Measurements from ENCODE around the gene STK32B. TPM values are rescaled to one million over a fixed set of nuclear protein-coding genes. Genes with fewer than 3 reads are reported as not detected.

The STK32B gene
- total and polyA plus RNA-seq, 7 experiments from 2014 or later, result 1.7 TPM; not detected in 6

GRCh38 chr4:5355846-5356245 is 304.6 kb downstream of the STK32B start:
- ChIA-PET CTCF (no interaction called here), POLR2A (no interaction called here)
- intact Hi-C loops (cut with micrococcal nuclease), result no loop called here
- no peaks in the 10 kb centered on the region for H3K27me3 ChIP-seq (ENCODE audit: control insufficient read depth in 2 of 2, insufficient read depth in 2 of 2, low read length in 2 of 2)
- H3K36me3 ChIP-seq (ENCODE audit: control insufficient read depth in 2 of 3, insufficient read depth in 3 of 3, low read length in 3 of 3), result no peaks in the 10 kb centered on the region
- no peak for DNase-seq
- ATAC-seq, result no peak
- Mint-ChIP-seq H3K36me3 (no peaks in the 10 kb centered on the region), H3K4me1 (no peaks in the 10 kb centered on the region), H3K27ac (no peak overlapping the region), H3K4me3 (no peak overlapping the region), H3K9me3 (peaks cover 0 to 13% (median 0%) of the 10 kb centered on the region in 11 donors), H3K27me3 (peaks cover 0 to 7% (median 0%) of the 10 kb centered on the region in 5 donors)
- no peaks in the 10 kb centered on the region for H3K9me3 ChIP-seq (ENCODE audit: control insufficient read depth in 2 of 3, low read length in 3 of 3)
- H3K4me3 ChIP-seq (ENCODE audit: low read length), result no peak overlapping the region
- H3K4me1 ChIP-seq (ENCODE audit: control insufficient read depth in 2 of 2, insufficient read depth in 2 of 2, low read length in 2 of 2), result no peaks in the 10 kb centered on the region
- H3K27ac ChIP-seq (ENCODE audit: low read depth, low read length), result no peak overlapping the region

DNA sequence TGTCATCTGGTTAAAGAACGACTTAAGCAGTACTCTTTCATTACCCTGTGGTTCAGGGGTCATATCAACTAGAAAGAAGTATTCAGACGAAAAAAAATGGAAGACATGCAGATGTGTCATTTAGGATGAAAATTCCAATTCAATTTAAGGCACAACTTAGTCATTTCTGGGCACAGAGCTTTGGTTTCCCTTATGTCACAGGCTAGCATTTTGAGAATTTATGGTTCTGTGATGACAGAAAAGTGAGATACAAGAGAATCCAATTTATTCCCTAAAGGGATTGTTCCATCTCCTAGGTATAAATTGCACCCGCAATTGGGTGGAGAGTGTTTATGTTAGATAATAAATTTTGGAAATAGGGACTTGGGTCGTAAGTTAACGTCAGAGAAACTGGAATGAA is 306.6 kb downstream of the STK32B start:
- ChIA-PET CTCF (no interaction called here), POLR2A (no interaction called here)
- Histone ChIP-seq H3K4me3 (ENCODE audit: low read length) (no peak overlapping the region), H3K9me3 (ENCODE audit: control insufficient read depth in 2 of 3, low read length in 3 of 3) (no peaks in the 10 kb centered on the region), H3K36me3 (ENCODE audit: control insufficient read depth in 2 of 3, insufficient read depth in 3 of 3, low read length in 3 of 3) (no peaks in the 10 kb centered on the region), H3K4me1 (ENCODE audit: control insufficient read depth in 2 of 2, insufficient read depth in 2 of 2, low read length in 2 of 2) (no peaks in the 10 kb centered on the region), H3K27me3 (ENCODE audit: control insufficient read depth in 2 of 2, insufficient read depth in 2 of 2, low read length in 2 of 2) (no peaks in the 10 kb centered on the region), H3K27ac (ENCODE audit: low read depth, low read length) (no peak overlapping the region)
- no peaks in the 10 kb centered on the region for H3K27me3 Mint-ChIP-seq
- intact Hi-C loops (cut with micrococcal nuclease), result no loop called here
- ATAC-seq (no peak), DNase-seq (no peak)
- no peaks in the 10 kb centered on the region for H3K4me1 Mint-ChIP-seq
- no peak overlapping the region for H3K4me3 Mint-ChIP-seq
- H3K27ac Mint-ChIP-seq, result no peak overlapping the region
- no peaks in the 10 kb centered on the region for H3K36me3 Mint-ChIP-seq
- H3K9me3 Mint-ChIP-seq, result peaks cover 0 to 12% (median 0%) of the 10 kb centered on the region in 11 donors

- Histone ChIP-seq H3K4me1 (ENCODE audit: control insufficient read depth in 2 of 2, insufficient read depth in 2 of 2, low read length in 2 of 2) (no peaks in the 10 kb centered on the region), H3K27ac (ENCODE audit: low read depth, low read length) (no peak overlapping the region), H3K9me3 (ENCODE audit: control insufficient read depth in 2 of 3, low read length in 3 of 3) (no peaks in the 10 kb centered on the region), H3K27me3 (ENCODE audit: control insufficient read depth in 2 of 2, insufficient read depth in 2 of 2, low read length in 2 of 2) (no peaks in the 10 kb centered on the region), H3K36me3 (ENCODE audit: control insufficient read depth in 2 of 3, insufficient read depth in 3 of 3, low read length in 3 of 3) (no peaks in the 10 kb centered on the region), H3K4me3 (ENCODE audit: low read length) (no peak overlapping the region)
- ChIA-PET POLR2A (no interaction called here), CTCF (no interaction called here)
- ATAC-seq, result no peak
- Mint-ChIP-seq H3K36me3 (no peaks in the 10 kb centered on the region), H3K9me3 (peaks cover 0 to 8% (median 2%) of the 10 kb centered on the region in 11 donors), H3K27me3 (peaks cover 0 to 4% (median 0%) of the 10 kb centered on the region in 5 donors), H3K4me1 (peaks cover 0 to 1% (median 0%) of the 10 kb centered on the region in 7 donors), H3K4me3 (no peak overlapping the region), H3K27ac (no peak overlapping the region)
- intact Hi-C loops (cut with micrococcal nuclease), result loop anchor here in 1 of 2 donors (10.0 kb wide), 1 partner anchor 623 kb away; no protein-coding TSS in a partner anchor
- DNase-seq, result no peak
Measured at GRCh38 chr4:5361968-5362367, 310.7 kb downstream of the STK32B start.

DNA sequence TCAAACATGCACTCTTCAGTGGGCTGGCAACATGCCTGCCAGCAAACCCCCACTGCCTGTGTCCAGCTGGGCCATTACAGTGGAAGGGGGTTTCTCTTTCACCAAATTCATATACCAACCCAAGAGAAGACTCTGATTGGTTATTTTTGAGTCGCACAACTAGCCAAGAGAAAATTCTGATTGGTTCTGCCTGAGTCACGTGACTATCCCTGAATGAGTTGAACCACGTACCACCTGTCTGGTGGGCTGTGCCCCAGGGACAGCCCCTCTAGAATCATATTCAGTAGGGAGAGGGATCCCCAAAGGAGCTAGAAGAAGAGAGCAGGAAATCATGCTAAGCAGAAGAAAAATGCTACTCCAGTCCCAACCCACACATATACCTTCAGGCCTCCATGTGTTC is 313.1 kb downstream of the STK32B start:
- intact Hi-C loops (cut with micrococcal nuclease), result loop anchor here in 1 of 2 donors (10.0 kb wide), 1 partner anchor 620 kb away; no protein-coding TSS in a partner anchor
- Histone ChIP-seq H3K36me3 (ENCODE audit: control insufficient read depth in 2 of 3, insufficient read depth in 3 of 3, low read length in 3 of 3) (no peaks in the 10 kb centered on the region), H3K27me3 (ENCODE audit: control insufficient read depth in 2 of 2, insufficient read depth in 2 of 2, low read length in 2 of 2) (no peaks in the 10 kb centered on the region), H3K4me3 (ENCODE audit: low read length) (no peak overlapping the region), H3K4me1 (ENCODE audit: control insufficient read depth in 2 of 2, insufficient read depth in 2 of 2, low read length in 2 of 2) (no peaks in the 10 kb centered on the region), H3K9me3 (ENCODE audit: control insufficient read depth in 2 of 3, low read length in 3 of 3) (no peaks in the 10 kb centered on the region), H3K27ac (ENCODE audit: low read depth, low read length) (no peak overlapping the region)
- Mint-ChIP-seq H3K27me3 (peaks cover 0 to 4% (median 0%) of the 10 kb centered on the region in 5 donors), H3K4me3 (no peak overlapping the region), H3K9me3 (peaks cover 0 to 10% (median 2%) of the 10 kb centered on the region in 11 donors), H3K4me1 (peaks cover 0 to 1% (median 0%) of the 10 kb centered on the region in 7 donors), H3K36me3 (no peaks in the 10 kb centered on the region), H3K27ac (no peak overlapping the region)
- DNase-seq (no peak), ATAC-seq (no peak)
- CTCF ChIA-PET, result no interaction called here
- POLR2A ChIA-PET, result no interaction called here

DNA sequence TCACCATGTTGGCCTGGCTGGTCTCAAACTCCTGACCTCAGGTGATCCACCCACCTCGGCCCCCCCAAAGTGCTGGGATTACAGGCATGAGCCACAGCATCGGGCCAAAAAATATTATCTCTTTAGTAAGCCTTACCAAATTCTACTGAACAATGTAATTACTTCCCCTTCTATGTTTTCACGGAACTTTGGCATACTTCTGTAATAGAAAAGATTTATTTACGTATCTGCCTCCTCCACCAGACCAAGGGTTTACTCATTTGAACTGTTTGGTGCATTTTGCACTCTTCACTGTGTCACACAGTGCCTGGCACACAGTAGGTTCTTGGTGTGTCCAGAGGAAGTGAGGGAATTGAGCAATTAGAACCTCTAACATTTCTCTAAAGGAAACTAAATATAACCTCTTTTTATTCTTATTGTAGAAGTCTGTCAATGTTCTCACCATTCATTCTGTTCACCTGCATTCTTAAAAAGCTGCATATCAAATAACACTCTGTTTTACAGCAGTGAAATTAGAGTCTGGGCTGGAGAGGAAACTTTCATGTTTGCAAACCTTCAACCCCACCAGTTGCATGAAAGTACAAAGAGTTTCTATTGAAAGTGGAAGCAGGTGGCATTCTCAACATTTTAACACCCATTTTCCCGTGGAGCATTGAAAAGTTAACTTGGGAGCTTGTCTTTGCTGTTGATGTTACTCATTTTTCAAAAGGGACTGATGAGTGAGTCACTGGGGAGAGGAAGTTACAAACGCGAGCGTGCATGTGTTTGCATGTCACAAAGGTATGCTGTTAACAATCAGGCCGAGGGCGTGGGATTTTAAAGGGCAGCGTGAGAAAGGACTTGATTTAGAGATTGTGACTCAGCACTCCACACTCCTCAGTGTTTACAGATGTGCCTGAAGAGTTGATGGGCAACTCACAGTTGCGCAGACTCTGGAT is 314.1 kb downstream of the STK32B start:
- H3K36me3 ChIP-seq (ENCODE audit: control insufficient read depth in 2 of 3, insufficient read depth in 3 of 3, low read length in 3 of 3), result no peaks in the 10 kb centered on the region
- H3K27me3 ChIP-seq (ENCODE audit: control insufficient read depth in 2 of 2, insufficient read depth in 2 of 2, low read length in 2 of 2), result no peaks in the 10 kb centered on the region
- no peak overlapping the region for H3K27ac Mint-ChIP-seq
- H3K36me3 Mint-ChIP-seq, result no peaks in the 10 kb centered on the region
- H3K4me3 ChIP-seq (ENCODE audit: low read length), result no peak overlapping the region
- no peaks in the 10 kb centered on the region for H3K9me3 ChIP-seq (ENCODE audit: control insufficient read depth in 2 of 3, low read length in 3 of 3)
- DNase-seq (no peak), ATAC-seq (no peak)
- ChIA-PET CTCF (no interaction called here), POLR2A (no interaction called here)
- peaks cover 0 to 4% (median 0%) of the 10 kb centered on the region in 5 donors for H3K27me3 Mint-ChIP-seq
- H3K4me1 ChIP-seq (ENCODE audit: control insufficient read depth in 2 of 2, insufficient read depth in 2 of 2, low read length in 2 of 2), result no peaks in the 10 kb centered on the region
- H3K9me3 Mint-ChIP-seq, result peaks cover 0 to 8% (median 2%) of the 10 kb centered on the region in 11 donors
- H3K4me1 Mint-ChIP-seq, result peaks cover 0 to 1% (median 0%) of the 10 kb centered on the region in 7 donors
- no peak overlapping the region for H3K4me3 Mint-ChIP-seq
- no peak overlapping the region for H3K27ac ChIP-seq (ENCODE audit: low read depth, low read length)
- intact Hi-C loops (cut with micrococcal nuclease), result loop anchor here in 1 of 2 donors (10.0 kb wide), 1 partner anchor 619 kb away; no protein-coding TSS in a partner anchor

DNA sequence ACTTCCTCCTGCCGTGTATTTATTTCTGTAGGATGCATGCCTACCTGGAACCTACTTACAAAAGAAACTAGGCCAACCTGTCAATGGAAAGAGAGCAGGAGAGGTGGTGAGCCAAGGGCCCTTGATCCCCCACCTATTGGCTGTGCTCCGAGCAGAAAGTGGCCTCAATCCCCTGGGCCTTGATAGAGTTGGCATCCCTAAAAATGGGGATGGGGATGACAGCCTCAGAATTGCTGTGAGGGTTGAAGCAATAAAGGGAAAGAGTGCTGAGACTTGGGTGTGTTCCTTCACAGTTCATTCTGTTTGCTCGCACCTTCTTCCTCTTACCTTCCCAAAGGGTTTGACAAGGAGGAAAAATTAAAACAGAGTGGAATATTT is 314.7 kb downstream of the STK32B start:
- no peak for ATAC-seq
- DNase-seq, result no peak
- no peak overlapping the region for H3K4me3 ChIP-seq (ENCODE audit: low read length)
- intact Hi-C loops (cut with micrococcal nuclease), result loop anchor here in 1 of 2 donors (10.0 kb wide), 1 partner anchor 619 kb away; no protein-coding TSS in a partner anchor
- no peaks in the 10 kb centered on the region for H3K27me3 ChIP-seq (ENCODE audit: control insufficient read depth in 2 of 2, insufficient read depth in 2 of 2, low read length in 2 of 2)
- peaks cover 0 to 7% (median 2%) of the 10 kb centered on the region in 11 donors for H3K9me3 Mint-ChIP-seq
- no peaks in the 10 kb centered on the region for H3K9me3 ChIP-seq (ENCODE audit: control insufficient read depth in 2 of 3, low read length in 3 of 3)
- POLR2A ChIA-PET, result no interaction called here
- no peaks in the 10 kb centered on the region for H3K4me1 ChIP-seq (ENCODE audit: control insufficient read depth in 2 of 2, insufficient read depth in 2 of 2, low read length in 2 of 2)
- peaks cover 0 to 4% (median 0%) of the 10 kb centered on the region in 5 donors for H3K27me3 Mint-ChIP-seq
- no peaks in the 10 kb centered on the region for H3K36me3 ChIP-seq (ENCODE audit: control insufficient read depth in 2 of 3, insufficient read depth in 3 of 3, low read length in 3 of 3)
- H3K4me3 Mint-ChIP-seq, result no peak overlapping the region
- no peak overlapping the region for H3K27ac ChIP-seq (ENCODE audit: low read depth, low read length)
- H3K27ac Mint-ChIP-seq, result no peak overlapping the region
- H3K36me3 Mint-ChIP-seq, result no peaks in the 10 kb centered on the region
- CTCF ChIA-PET, result no interaction called here
- H3K4me1 Mint-ChIP-seq, result peaks cover 0 to 1% (median 0%) of the 10 kb centered on the region in 7 donors

Measured in naive thymus-derived CD4-positive, alpha-beta T cell (primary cell).